Measurements from ENCODE around the gene TPM3.

GRCh38 chr1:154190550-154190949 is 1.4 kb downstream of the TPM3 start:
- TF ChIP-seq POLR2A (IDR thresholded peaks at IDR 0.05) (no peak), CTCF (IDR thresholded peaks at IDR 0.05 in 8 of 11, conservative IDR thresholded peaks at IDR 0.05 in 3 of 11) (no peak), POLR2AphosphoS5 (IDR thresholded peaks at IDR 0.05) (peak in 1 of 3 donors; percentile 30)
